ENCODE data around the gene EXTL1.

Gene EXTL1

GRCh38 chr1:26023009-26023408, 1.4 kb downstream of the EXTL1 start:
- DNase-seq (ENCODE audit: low read depth) = no peak

GRCh38 chr1:26023826-26024225, 2.3 kb downstream of the EXTL1 start:
- DNase-seq (ENCODE audit: low read depth) = no peak

GRCh38 chr1:26025060-26025459, 3.5 kb downstream of the EXTL1 start:
- DNase-seq (ENCODE audit: low read depth) = no peak

GRCh38 chr1:26025517-26025916, 3.9 kb downstream of the EXTL1 start:
- DNase-seq (ENCODE audit: low read depth) = no peak

GRCh38 chr1:26027716-26028489, 6.3 kb downstream of the EXTL1 start:
- no peak for DNase-seq (ENCODE audit: low read depth)

- DNase-seq (ENCODE audit: low read depth) = no peak
Observed at GRCh38 chr1:26028490-26028980, 7.0 kb downstream of the EXTL1 start.

GRCh38 chr1:26029054-26029863, 7.7 kb downstream of the EXTL1 start:
- DNase-seq (ENCODE audit: low read depth) = no peak

GRCh38 chr1:26029864-26030481, 8.4 kb downstream of the EXTL1 start:
- no peak for DNase-seq (ENCODE audit: low read depth)

GRCh38 chr1:26031196-26031595, 9.6 kb downstream of the EXTL1 start:
- no peak for DNase-seq (ENCODE audit: low read depth)

GRCh38 chr1:26031611-26032220, 10.1 kb downstream of the EXTL1 start:
- no peak for DNase-seq (ENCODE audit: low read depth)

- DNase-seq (ENCODE audit: low read depth) = no peak
Observed at GRCh38 chr1:26032656-26033357, 11.2 kb downstream of the EXTL1 start.

GRCh38 chr1:26034504-26035202, 13.1 kb downstream of the EXTL1 start:
- no peak for DNase-seq (ENCODE audit: low read depth)

- DNase-seq (ENCODE audit: low read depth) = peak; percentile 93
Observed at GRCh38 chr1:26035203-26035958, 13.8 kb downstream of the EXTL1 start.

GRCh38 chr1:26035959-26036755, 14.6 kb downstream of the EXTL1 start:
- peak; percentile 53 for DNase-seq (ENCODE audit: low read depth)

- no peak for DNase-seq (ENCODE audit: low read depth)
Observed at GRCh38 chr1:26036756-26037281, 15.2 kb downstream of the EXTL1 start.

GRCh38 chr1:26037904-26038303, 16.3 kb downstream of the EXTL1 start:
- DNase-seq (ENCODE audit: low read depth) = no peak

GRCh38 chr1:26038477-26038876, 16.9 kb downstream of the EXTL1 start:
- no peak for DNase-seq (ENCODE audit: low read depth)

GRCh38 chr1:26038904-26039303, 17.3 kb downstream of the EXTL1 start:
- no peak for DNase-seq (ENCODE audit: low read depth)

- DNase-seq (ENCODE audit: low read depth) = no peak
Observed at GRCh38 chr1:26041401-26041800, 19.8 kb downstream of the EXTL1 start.
